SK-N-SH (cell line): Measurements from ENCODE around the gene FAH. TPM values are rescaled to one million over a fixed set of nuclear protein-coding genes. Genes with fewer than 3 reads are reported as not detected.

Experiments used
- CTCF ChIA-PET: fragments of 300-600, 350-600 bp; formaldehyde crosslinking; extraction: SDS; loops from one replicate; lab custom pipeline; 2021; lab: Yijun Ruan, JAX
- POLR2A ChIA-PET: fragments of 350-600 bp; sonication (Branson Sonifier 250); formaldehyde crosslinking; extraction: SDS; loops from one replicate; lab custom pipeline; 2020; ENCODE audit warnings: antibody characterized with exemption, inconsistent platforms; lab: Yijun Ruan, JAX
- DNase-seq: peaks from one replicate; pipeline ENCODE4 v3.0.0; 2012
- H2AFZ ChIP-seq: fragments of 200-600 bp; sonication (generic); 2 replicates; pipeline ENCODE4 v1.8.1; 2016; ENCODE audit warnings: antibody characterized with exemption, mild to moderate bottlenecking, low read depth
- H3F3A ChIP-seq: fragments of 200-600 bp; sonication (generic); replicated peaks from 2 replicates; pipeline ENCODE3; 2016; ENCODE audit warnings: antibody characterized with exemption, mild to moderate bottlenecking; ENCODE audit not compliant: insufficient read depth
- H3K27ac ChIP-seq, 2 experiments: fragments of 200-500 bp in 1 of 2; fragments of 200-600 bp in 1 of 2; sonication (Bioruptor generic) in 1 of 2; sonication (generic), shearing (Covaris generic) in 1 of 2; 2 replicates each; pipeline versions ENCODE4 v1.5.1 to v1.6.1; 2014 to 2016; ENCODE audit warnings: low read depth in 2 of 2, inconsistent platforms in 1 of 2, low read length in 1 of 2, mild to moderate bottlenecking in 1 of 2, mixed read lengths in 1 of 2
- H3K27me3 ChIP-seq: fragments of 200-600 bp; sonication (generic), shearing (Covaris generic); 2 replicates; pipeline ENCODE4 v1.6.1; 2016; ENCODE audit warnings: mixed run types; ENCODE audit not compliant: insufficient read depth
- H3K36me3 ChIP-seq, 2 experiments: fragments of 200-500 bp in 1 of 2; fragments of 200-600 bp in 1 of 2; sonication (Bioruptor generic) in 1 of 2; sonication (generic) in 1 of 2; replicated peaks in 1 of 2; 2 replicates each; pipeline versions ENCODE3 to v1.5.1; 2014 to 2016; ENCODE audit warnings: low read length in 1 of 2, mild to moderate bottlenecking in 1 of 2; ENCODE audit not compliant: insufficient read depth in 2 of 2, control insufficient read depth in 1 of 2
- H3K4me1 ChIP-seq, 2 experiments: fragments of 200-500 bp in 1 of 2; fragments of 200-600 bp in 1 of 2; sonication (Bioruptor generic) in 1 of 2; sonication (generic), shearing (Covaris generic) in 1 of 2; 2 replicates each; pipeline versions ENCODE4 v1.5.1 to v1.6.1; 2014 to 2016; ENCODE audit warnings: low read depth in 1 of 2, low read length in 1 of 2, mixed run types in 1 of 2; ENCODE audit not compliant: insufficient read depth in 2 of 2, control insufficient read depth in 1 of 2
- H3K4me2 ChIP-seq: fragments of 200-600 bp; sonication (generic), shearing (Covaris generic); 2 replicates; pipeline ENCODE4 v1.6.1; 2017; ENCODE audit warnings: mixed run types
- H3K4me3 ChIP-seq, 2 experiments: fragments of 200-500 bp in 1 of 2; fragments of 200-600 bp in 1 of 2; sonication (Bioruptor generic) in 1 of 2; sonication (generic), shearing (Covaris generic) in 1 of 2; 2 replicates each; pipeline versions ENCODE4 v1.5.1 to v1.8.1; 2014 to 2016; ENCODE audit warnings: low read depth in 2 of 2, inconsistent platforms in 1 of 2, low read length in 1 of 2, mild to moderate bottlenecking in 1 of 2, mixed read lengths in 1 of 2, moderate library complexity in 1 of 2
- H3K79me2 ChIP-seq: fragments of 200-600 bp; sonication (generic); 2 replicates; pipeline ENCODE4 v1.8.1; 2017; ENCODE audit warnings: mild to moderate bottlenecking; ENCODE audit not compliant: insufficient read depth
- H3K9ac ChIP-seq: fragments of 200-600 bp; sonication (generic); 2 replicates; pipeline ENCODE4 v1.6.1; 2017; ENCODE audit warnings: mixed run types
- H3K9me2 ChIP-seq: fragments of 200-600 bp; sonication (generic); 2 replicates; pipeline ENCODE4 v1.6.1; 2017; ENCODE audit warnings: mixed run types
- H3K9me3 ChIP-seq: fragments of 200-600 bp; sonication (generic); 2 replicates; pipeline ENCODE4 v1.6.1; 2017; ENCODE audit warnings: mixed run types, mild to moderate bottlenecking, moderate library complexity
- H4K20me1 ChIP-seq: fragments of 200-600 bp; sonication (generic); 2 replicates; pipeline ENCODE4 v1.6.1; 2017; ENCODE audit warnings: mild to moderate bottlenecking, mixed run types; ENCODE audit not compliant: insufficient read depth
- CHD2 ChIP-seq: fragments of 150-350 bp; IDR thresholded peaks from 2 replicates; pipeline ENCODE4 v1.6.1; 2018; ENCODE audit warnings: low read length; ENCODE audit not compliant: partially characterized antibody
- ELF1 ChIP-seq: IDR thresholded peaks from 2 replicates; pipeline ENCODE4 v1.4.0; 2012
- FOSL2 ChIP-seq: IDR thresholded peaks from 2 replicates; pipeline ENCODE4 v1.4.0; 2012; ENCODE audit warnings: low read depth, mild to moderate bottlenecking, moderate library complexity, borderline replicate concordance
- FOXJ3 ChIP-seq: sonication (generic); formaldehyde crosslinking; IDR thresholded peaks from 2 replicates; pipeline ENCODE4 v1.5.1; 2020; ENCODE audit warnings: mild to moderate bottlenecking, missing genetic modification reagents
- FOXM1 ChIP-seq: IDR thresholded peaks from 2 replicates; pipeline ENCODE4 v1.4.0; 2012; ENCODE audit warnings: low read depth, mild to moderate bottlenecking
- GABPA ChIP-seq: IDR thresholded peaks from 2 replicates; pipeline ENCODE4 v1.4.0; 2012; ENCODE audit warnings: low read depth, mild to moderate bottlenecking
- GATA2 ChIP-seq: sonication (generic); formaldehyde crosslinking; IDR thresholded peaks from 2 replicates; pipeline ENCODE4 v1.5.0; 2020; ENCODE audit warnings: mild to moderate bottlenecking, missing genetic modification reagents
- JUND ChIP-seq: IDR thresholded peaks from 2 replicates; pipeline ENCODE4 v1.4.0; 2012
- MXI1 ChIP-seq: IDR thresholded peaks from 2 replicates; pipeline ENCODE4 v1.6.1; 2012; ENCODE audit warnings: mild to moderate bottlenecking, low read depth, low read length, improper control_type of control experiment
- RAD21 ChIP-seq: IDR thresholded peaks from 2 replicates; pipeline ENCODE4 v1.6.1; 2012; ENCODE audit warnings: mild to moderate bottlenecking, low read length
- RCOR1 ChIP-seq: fragments of 150-350 bp; IDR thresholded peaks from 2 replicates; pipeline ENCODE4 v1.6.1; 2017; ENCODE audit warnings: antibody characterized with exemption, low read length
- RFX5 ChIP-seq: IDR thresholded peaks from 2 replicates; pipeline ENCODE4 v1.6.1; 2012; ENCODE audit warnings: mild to moderate bottlenecking, improper control_type of control experiment, low read length
- SMC3 ChIP-seq: IDR thresholded peaks from 2 replicates; pipeline ENCODE4 v1.6.1; 2012; ENCODE audit warnings: low read depth, low read length, improper control_type of control experiment
- TAF1 ChIP-seq: IDR thresholded peaks from 2 replicates; pipeline ENCODE4 v1.6.1; 2012; ENCODE audit warnings: low read depth, mild to moderate bottlenecking, low read length, moderate library complexity, borderline replicate concordance
- TCF12 ChIP-seq: IDR thresholded peaks from 2 replicates; pipeline ENCODE4 v1.4.0; 2012
- TEAD4 ChIP-seq: IDR thresholded peaks from 2 replicates; pipeline ENCODE4 v1.4.0; 2012; ENCODE audit warnings: mild to moderate bottlenecking, borderline replicate concordance; ENCODE audit not compliant: insufficient read depth
- WGBS: methylation state at CpG from one replicate; pipeline ENCODE4 v1.1.6; 2017; ENCODE audit warnings: low lambda C conversion rate; 5-methylcytosine and 5-hydroxymethylcytosine counted together
- polyA plus RNA-seq, 3 experiments: library from polyadenylated mRNA; depleted of rRNA; stranded (reverse); fragments of >200 nt; gene quantifications; 2 replicates each; pipeline ENCODE4 v1.2.3, GENCODE V29; 2012
- TF ChIP-seq, protein P1 (sequence below): IDR thresholded peaks from 2 replicates; pipeline ENCODE4 v1.6.1; 2012; ENCODE audit warnings: mild to moderate bottlenecking, low read depth, low read length, moderate library complexity
- TF ChIP-seq, protein P2 (sequence below): IDR thresholded peaks from 2 replicates; pipeline ENCODE4; 2012
- TF ChIP-seq, protein P3 (sequence below): fragments of 150-350 bp; IDR thresholded peaks from 2 replicates; pipeline ENCODE4 v1.6.1; 2017; ENCODE audit warnings: antibody characterized with exemption, low read length, low read depth, borderline replicate concordance
- TF ChIP-seq, protein P4 (sequence below): IDR thresholded peaks from 2 replicates; pipeline ENCODE4 v1.4.0; 2012; ENCODE audit warnings: low read depth, borderline replicate concordance

The FAH gene
- polyA plus RNA-seq, 1 of the 3 experiments (the other 2 are of a cell fraction), result 34.9 TPM

DNA sequence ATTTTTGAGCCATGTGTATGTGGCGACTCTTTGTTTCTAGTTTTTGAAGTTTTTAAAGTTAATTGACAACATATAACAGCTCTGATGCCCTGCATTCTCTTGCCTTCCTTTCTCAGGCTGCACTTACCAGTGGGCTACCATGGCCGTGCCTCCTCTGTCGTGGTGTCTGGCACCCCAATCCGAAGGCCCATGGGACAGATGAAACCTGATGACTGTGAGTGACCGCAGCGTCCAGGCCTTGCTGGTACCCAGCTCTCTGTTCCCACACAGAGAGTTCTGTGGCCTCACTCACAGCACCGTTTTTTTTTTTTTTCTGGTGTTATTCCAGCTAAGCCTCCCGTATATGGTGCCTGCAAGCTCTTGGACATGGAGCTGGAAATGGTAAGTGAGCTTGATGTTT is 15.1 kb downstream of the FAH start:
- no peaks in the 10 kb centered on the region for H3K9me3 ChIP-seq
- 90% methylated on average over 8 of the region's 8 CpGs for WGBS
- DNase-seq, result no peak
- no peaks in the 10 kb centered on the region for H3K9me2 ChIP-seq
- H3K79me2 ChIP-seq, result no peaks in the 10 kb centered on the region
- no peak overlapping the region for H2AFZ ChIP-seq
- H4K20me1 ChIP-seq, result no peaks in the 10 kb centered on the region
- no peak overlapping the region for H3K4me3 ChIP-seq
- H3K36me3 ChIP-seq, result peaks cover 8 to 15% of the 10 kb centered on the region in 2 experiments
- no peaks in the 10 kb centered on the region for H3K4me1 ChIP-seq
- no peaks in the 10 kb centered on the region for H3F3A ChIP-seq
- no peak overlapping the region for H3K4me2 ChIP-seq
- POLR2A ChIA-PET, result no interaction called here
- H3K27me3 ChIP-seq, result no peaks in the 10 kb centered on the region
- TF ChIP-seq TEAD4, result no peak
- no peak for TF ChIP-seq FOXM1
- TF ChIP-seq ELF1, result no peak
- no peak for TF ChIP-seq MXI1
- TF ChIP-seq RAD21, result no peak
- TF ChIP-seq, protein P1, sequence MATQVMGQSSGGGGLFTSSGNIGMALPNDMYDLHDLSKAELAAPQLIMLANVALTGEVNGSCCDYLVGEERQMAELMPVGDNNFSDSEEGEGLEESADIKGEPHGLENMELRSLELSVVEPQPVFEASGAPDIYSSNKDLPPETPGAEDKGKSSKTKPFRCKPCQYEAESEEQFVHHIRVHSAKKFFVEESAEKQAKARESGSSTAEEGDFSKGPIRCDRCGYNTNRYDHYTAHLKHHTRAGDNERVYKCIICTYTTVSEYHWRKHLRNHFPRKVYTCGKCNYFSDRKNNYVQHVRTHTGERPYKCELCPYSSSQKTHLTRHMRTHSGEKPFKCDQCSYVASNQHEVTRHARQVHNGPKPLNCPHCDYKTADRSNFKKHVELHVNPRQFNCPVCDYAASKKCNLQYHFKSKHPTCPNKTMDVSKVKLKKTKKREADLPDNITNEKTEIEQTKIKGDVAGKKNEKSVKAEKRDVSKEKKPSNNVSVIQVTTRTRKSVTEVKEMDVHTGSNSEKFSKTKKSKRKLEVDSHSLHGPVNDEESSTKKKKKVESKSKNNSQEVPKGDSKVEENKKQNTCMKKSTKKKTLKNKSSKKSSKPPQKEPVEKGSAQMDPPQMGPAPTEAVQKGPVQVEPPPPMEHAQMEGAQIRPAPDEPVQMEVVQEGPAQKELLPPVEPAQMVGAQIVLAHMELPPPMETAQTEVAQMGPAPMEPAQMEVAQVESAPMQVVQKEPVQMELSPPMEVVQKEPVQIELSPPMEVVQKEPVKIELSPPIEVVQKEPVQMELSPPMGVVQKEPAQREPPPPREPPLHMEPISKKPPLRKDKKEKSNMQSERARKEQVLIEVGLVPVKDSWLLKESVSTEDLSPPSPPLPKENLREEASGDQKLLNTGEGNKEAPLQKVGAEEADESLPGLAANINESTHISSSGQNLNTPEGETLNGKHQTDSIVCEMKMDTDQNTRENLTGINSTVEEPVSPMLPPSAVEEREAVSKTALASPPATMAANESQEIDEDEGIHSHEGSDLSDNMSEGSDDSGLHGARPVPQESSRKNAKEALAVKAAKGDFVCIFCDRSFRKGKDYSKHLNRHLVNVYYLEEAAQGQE, result no peak
- TF ChIP-seq FOXJ3 (CRISPR knock-in tag), result no peak
- TF ChIP-seq SMC3, result no peak
- no peak for TF ChIP-seq TAF1
- no peak for TF ChIP-seq GABPA
- TF ChIP-seq GATA2, result no peak
- TF ChIP-seq CHD2, result no peak
- TF ChIP-seq, protein P2, sequence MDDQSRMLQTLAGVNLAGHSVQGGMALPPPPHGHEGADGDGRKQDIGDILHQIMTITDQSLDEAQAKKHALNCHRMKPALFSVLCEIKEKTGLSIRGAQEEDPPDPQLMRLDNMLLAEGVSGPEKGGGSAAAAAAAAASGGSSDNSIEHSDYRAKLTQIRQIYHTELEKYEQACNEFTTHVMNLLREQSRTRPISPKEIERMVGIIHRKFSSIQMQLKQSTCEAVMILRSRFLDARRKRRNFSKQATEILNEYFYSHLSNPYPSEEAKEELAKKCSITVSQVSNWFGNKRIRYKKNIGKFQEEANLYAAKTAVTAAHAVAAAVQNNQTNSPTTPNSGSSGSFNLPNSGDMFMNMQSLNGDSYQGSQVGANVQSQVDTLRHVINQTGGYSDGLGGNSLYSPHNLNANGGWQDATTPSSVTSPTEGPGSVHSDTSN, result no peak
- TF ChIP-seq TCF12, result no peak
- TF ChIP-seq JUND, result no peak
- no peak for TF ChIP-seq RCOR1
- TF ChIP-seq, protein P3, sequence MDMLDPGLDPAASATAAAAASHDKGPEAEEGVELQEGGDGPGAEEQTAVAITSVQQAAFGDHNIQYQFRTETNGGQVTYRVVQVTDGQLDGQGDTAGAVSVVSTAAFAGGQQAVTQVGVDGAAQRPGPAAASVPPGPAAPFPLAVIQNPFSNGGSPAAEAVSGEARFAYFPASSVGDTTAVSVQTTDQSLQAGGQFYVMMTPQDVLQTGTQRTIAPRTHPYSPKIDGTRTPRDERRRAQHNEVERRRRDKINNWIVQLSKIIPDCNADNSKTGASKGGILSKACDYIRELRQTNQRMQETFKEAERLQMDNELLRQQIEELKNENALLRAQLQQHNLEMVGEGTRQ, result no peak
- TF ChIP-seq RFX5, result no peak
- TF ChIP-seq, protein P4, sequence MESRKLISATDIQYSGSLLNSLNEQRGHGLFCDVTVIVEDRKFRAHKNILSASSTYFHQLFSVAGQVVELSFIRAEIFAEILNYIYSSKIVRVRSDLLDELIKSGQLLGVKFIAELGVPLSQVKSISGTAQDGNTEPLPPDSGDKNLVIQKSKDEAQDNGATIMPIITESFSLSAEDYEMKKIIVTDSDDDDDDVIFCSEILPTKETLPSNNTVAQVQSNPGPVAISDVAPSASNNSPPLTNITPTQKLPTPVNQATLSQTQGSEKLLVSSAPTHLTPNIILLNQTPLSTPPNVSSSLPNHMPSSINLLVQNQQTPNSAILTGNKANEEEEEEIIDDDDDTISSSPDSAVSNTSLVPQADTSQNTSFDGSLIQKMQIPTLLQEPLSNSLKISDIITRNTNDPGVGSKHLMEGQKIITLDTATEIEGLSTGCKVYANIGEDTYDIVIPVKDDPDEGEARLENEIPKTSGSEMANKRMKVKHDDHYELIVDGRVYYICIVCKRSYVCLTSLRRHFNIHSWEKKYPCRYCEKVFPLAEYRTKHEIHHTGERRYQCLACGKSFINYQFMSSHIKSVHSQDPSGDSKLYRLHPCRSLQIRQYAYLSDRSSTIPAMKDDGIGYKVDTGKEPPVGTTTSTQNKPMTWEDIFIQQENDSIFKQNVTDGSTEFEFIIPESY, result no peak
- no peak for TF ChIP-seq FOSL2
- CTCF ChIA-PET, result interaction anchor here (1.0 kb wide), 1 partner anchor 81 kb away, joined by 3 read pairs; no protein-coding TSS in a partner anchor
- no peak overlapping the region for H3K27ac ChIP-seq
- no peak overlapping the region for H3K9ac ChIP-seq
